ENCODE results near the gene DUSP8. TPM values are rescaled to one million over a fixed set of nuclear protein-coding genes. Genes with fewer than 3 reads are reported as not detected.

Gene DUSP8
- total and polyA plus RNA-seq, 9 donors = 0.38 to 14.9 (median 1.3) TPM

GRCh38 chr11:1567721-1568100, 4.4 kb downstream of the DUSP8 start:
- DNase-seq = no peak
- H3K4me3 ChIP-seq = no peak overlapping the region
- intact Hi-C loops (cut with DNase I) = no loop called here
- H3K9me3 ChIP-seq = no peaks in the 10 kb centered on the region
- H3K36me3 ChIP-seq = no peaks in the 10 kb centered on the region
- H3K4me1 ChIP-seq (ENCODE audit: insufficient read depth) = no peaks in the 10 kb centered on the region
- no peaks in the 10 kb centered on the region for H3K27me3 ChIP-seq
- 64 to 76% (median 74%) methylated on average over 4 to 7 of the region's 7 CpGs for WGBS, 3 donors
- no peak for TF ChIP-seq CTCF (IDR thresholded peaks at IDR 0.05)
- no peak for TF ChIP-seq POLR2A (IDR thresholded peaks at IDR 0.05)
- no peak for TF ChIP-seq EP300 (IDR thresholded peaks at IDR 0.05)
- H3K27ac ChIP-seq = no peak overlapping the region

GRCh38 chr11:1567052-1567720, 4.9 kb downstream of the DUSP8 start:
- Histone ChIP-seq H3K27me3 (no peaks in the 10 kb centered on the region), H3K9me3 (no peaks in the 10 kb centered on the region), H3K4me3 (no peak overlapping the region), H3K27ac (no peak overlapping the region), H3K4me1 (ENCODE audit: insufficient read depth) (no peaks in the 10 kb centered on the region), H3K36me3 (no peaks in the 10 kb centered on the region)
- WGBS, 3 donors = 73 to 80% (median 74%) methylated on average over 13 of the region's 13 CpGs
- no peak for DNase-seq
- TF ChIP-seq POLR2A (IDR thresholded peaks at IDR 0.05) = no peak
- TF ChIP-seq CTCF (IDR thresholded peaks at IDR 0.05) = no peak
- TF ChIP-seq EP300 (IDR thresholded peaks at IDR 0.05) = no peak
- intact Hi-C loops (cut with DNase I) = no loop called here

GRCh38 chr11:1566381-1567051, 5.6 kb downstream of the DUSP8 start:
- 67 to 73% (median 72%) methylated on average over 15 to 20 of the region's 20 CpGs for WGBS, 3 donors
- Histone ChIP-seq H3K9me3 (no peaks in the 10 kb centered on the region), H3K27ac (no peak overlapping the region), H3K27me3 (no peaks in the 10 kb centered on the region), H3K36me3 (no peaks in the 10 kb centered on the region), H3K4me1 (ENCODE audit: insufficient read depth) (no peaks in the 10 kb centered on the region), H3K4me3 (no peak overlapping the region)
- DNase-seq = no peak
- intact Hi-C loops (cut with DNase I) = no loop called here
- no peak for TF ChIP-seq EP300 (IDR thresholded peaks at IDR 0.05)
- TF ChIP-seq POLR2A (IDR thresholded peaks at IDR 0.05) = no peak
- TF ChIP-seq CTCF (IDR thresholded peaks at IDR 0.05) = no peak

GRCh38 chr11:1565904-1566247, 6.2 kb downstream of the DUSP8 start:
- no peaks in the 10 kb centered on the region for H3K27me3 ChIP-seq
- no peaks in the 10 kb centered on the region for H3K36me3 ChIP-seq
- intact Hi-C loops (cut with DNase I) = no loop called here
- no peak overlapping the region for H3K4me3 ChIP-seq
- no peak for DNase-seq
- whole genome bisulfite sequencing, 3 donors = 72 to 84% (median 77%) methylated on average over 5 of the region's 5 CpGs
- H3K4me1 ChIP-seq (ENCODE audit: insufficient read depth) = no peaks in the 10 kb centered on the region
- H3K27ac ChIP-seq = no peak overlapping the region
- H3K9me3 ChIP-seq = no peaks in the 10 kb centered on the region
- TF ChIP-seq POLR2A (IDR thresholded peaks at IDR 0.05) = no peak

Measured in ovary (tissue), 9 donors.